IMR-90 (cell line): ENCODE results near the gene CYP4X1. TPM values are rescaled to one million over a fixed set of nuclear protein-coding genes. Genes with fewer than 3 reads are reported as not detected.

Source experiments
- ATAC-seq: fragments of 200-7000 bp; cut with Tn5 transposase; 2 replicates; pipeline ENCODE4 v1.9.1; 2020; ENCODE audit warnings: low read depth, mild to moderate bottlenecking, moderate library complexity
- BruUV-seq: library from RNA; stranded (reverse); fragments of 400-500 nt; replicated peaks from 2 replicates; lab custom pipeline; 2021; lab: Mats Ljungman, UMichigan
- CTCF ChIA-PET: fragments of 300-600 bp; formaldehyde crosslinking; extraction: SDS; loops from one replicate; lab custom pipeline; 2021; ENCODE audit warnings: antibody characterized with exemption; lab: Yijun Ruan, JAX
- POLR2A ChIA-PET: fragments of 300-600 bp; sonication (Branson Sonifier 250); formaldehyde crosslinking; loops from one replicate; lab custom pipeline; 2022; ENCODE audit warnings: antibody characterized with exemption; ENCODE audit not compliant: unreplicated experiment; lab: Charles Lee
- DNase-seq: peaks from one replicate; pipeline ENCODE4 v3.0.0; 2013
- H2AFZ ChIP-seq: replicated peaks from 2 replicates; pipeline ENCODE3; 2013; ENCODE audit warnings: low read length, mild to moderate bottlenecking; ENCODE audit not compliant: poor library complexity
- H2AK5ac ChIP-seq: 2 replicates; pipeline ENCODE4 v1.6.1; 2013; ENCODE audit warnings: low read depth, low read length, inconsistent platforms
- H2AK9ac ChIP-seq: replicated peaks from 2 replicates; pipeline ENCODE3; 2013; ENCODE audit warnings: mild to moderate bottlenecking, low read depth, low read length, moderate library complexity; ENCODE audit not compliant: poor library complexity
- H2BK120ac ChIP-seq: 2 replicates; pipeline ENCODE4 v1.6.1; 2013; ENCODE audit warnings: low read depth, low read length, inconsistent platforms
- H2BK15ac ChIP-seq: 3 replicates; pipeline ENCODE4 v1.6.1; 2013; ENCODE audit warnings: low read depth, low read length, inconsistent platforms
- H2BK20ac ChIP-seq: 2 replicates; pipeline ENCODE4 v1.6.1; 2013; ENCODE audit warnings: low read depth, mild to moderate bottlenecking, inconsistent platforms, low read length, moderate library complexity
- H2BK5ac ChIP-seq: 2 replicates; pipeline ENCODE4 v1.6.1; 2013; ENCODE audit warnings: mild to moderate bottlenecking, low read depth, low read length, inconsistent platforms; ENCODE audit not compliant: poor library complexity, severe bottlenecking
- H3K14ac ChIP-seq: replicated peaks from 2 replicates; pipeline ENCODE4 v1.6.1; 2013; ENCODE audit warnings: low read depth, low read length, inconsistent platforms
- H3K18ac ChIP-seq: 2 replicates; pipeline ENCODE4 v1.6.1; 2013; ENCODE audit warnings: low read depth, low read length, control low read depth
- H3K23ac ChIP-seq: 2 replicates; pipeline ENCODE4 v1.6.1; 2013; ENCODE audit warnings: low read depth, low read length, inconsistent platforms
- H3K27ac ChIP-seq: 2 replicates; pipeline ENCODE4 v1.5.1; 2013; ENCODE audit warnings: mild to moderate bottlenecking, control low read depth, low read length; ENCODE audit not compliant: insufficient read depth
- H3K27me3 ChIP-seq: 2 replicates; pipeline ENCODE4 v1.6.1; 2013; ENCODE audit warnings: low read length; ENCODE audit not compliant: control insufficient read depth, insufficient read depth
- H3K36me3 ChIP-seq: 2 replicates; pipeline ENCODE4 v1.6.1; 2013; ENCODE audit warnings: low read length, mixed read lengths; ENCODE audit not compliant: control insufficient read depth, insufficient read depth
- H3K4ac ChIP-seq: 2 replicates; pipeline ENCODE4 v1.6.1; 2013; ENCODE audit warnings: low read depth, low read length, inconsistent platforms
- H3K4me1 ChIP-seq: 2 replicates; pipeline ENCODE4 v1.6.1; 2013; ENCODE audit warnings: low read length, mixed read lengths; ENCODE audit not compliant: control insufficient read depth, insufficient read depth
- H3K4me2 ChIP-seq: 2 replicates; pipeline ENCODE4 v1.6.1; 2013; ENCODE audit warnings: low read depth, mild to moderate bottlenecking, control low read depth, low read length, moderate library complexity
- H3K4me3 ChIP-seq: 2 replicates; pipeline ENCODE4 v1.5.1; 2013; ENCODE audit warnings: low read depth, mild to moderate bottlenecking, control low read depth, low read length, moderate library complexity; ENCODE audit not compliant: insufficient read depth
- H3K56ac ChIP-seq: 2 replicates; pipeline ENCODE4 v1.6.1; 2013; ENCODE audit warnings: low read length, inconsistent platforms; ENCODE audit not compliant: insufficient read depth; ENCODE audit errors: extremely low read depth
- H3K79me1 ChIP-seq, 2 experiments: 2 replicates each; pipeline ENCODE4 v1.6.1; 2013; ENCODE audit warnings: low read length in 2 of 2, inconsistent platforms in 1 of 2, low read depth in 1 of 2
- H3K9ac ChIP-seq: 2 replicates; pipeline ENCODE4 v1.6.1; 2013; ENCODE audit warnings: low read depth, low read length, control low read depth
- H3K9me1 ChIP-seq: 2 replicates; pipeline ENCODE4 v1.6.1; 2013; ENCODE audit warnings: low read length, inconsistent platforms; ENCODE audit not compliant: insufficient read depth
- H3K9me3 ChIP-seq: 2 replicates; pipeline ENCODE4 v1.6.1; 2013; ENCODE audit warnings: low read length; ENCODE audit not compliant: control insufficient read depth, insufficient read depth
- H4K20me1 ChIP-seq: 2 replicates; pipeline ENCODE4 v1.6.1; 2013; ENCODE audit warnings: low read length, inconsistent platforms; ENCODE audit not compliant: insufficient read depth
- H4K5ac ChIP-seq: 2 replicates; pipeline ENCODE4 v1.6.1; 2013; ENCODE audit warnings: mild to moderate bottlenecking, low read depth, low read length, control low read depth
- H4K8ac ChIP-seq, 2 experiments: 2 replicates each; pipeline ENCODE4 v1.6.1; 2013; ENCODE audit warnings: low read depth in 2 of 2, low read length in 2 of 2, control low read depth in 1 of 2, inconsistent platforms in 1 of 2
- H4K91ac ChIP-seq: 2 replicates; pipeline ENCODE4 v1.6.1; 2013; ENCODE audit warnings: low read depth, low read length, inconsistent platforms; ENCODE audit not compliant: insufficient read depth
- FOS ChIP-seq: fragments of 150-350 bp; IDR thresholded peaks from 2 replicates; pipeline ENCODE4 v1.6.1; 2016; ENCODE audit warnings: low read depth, low read length
- MAFK ChIP-seq: IDR thresholded peaks from 2 replicates; pipeline ENCODE4 v1.6.1; 2012; ENCODE audit warnings: low read depth, low read length, improper control_type of control experiment
- MAZ ChIP-seq: IDR thresholded peaks from 2 replicates; pipeline ENCODE4 v1.6.1; 2012; ENCODE audit warnings: low read depth, mild to moderate bottlenecking, low read length, improper control_type of control experiment, moderate library complexity, borderline replicate concordance
- MXI1 ChIP-seq: IDR thresholded peaks from 2 replicates; pipeline ENCODE4 v1.6.1; 2012; ENCODE audit warnings: low read depth, mild to moderate bottlenecking, low read length, moderate library complexity, borderline replicate concordance
- NFE2L2 ChIP-seq: fragments of 150-350 bp; IDR thresholded peaks from 2 replicates; pipeline ENCODE4 v1.6.1; 2016; ENCODE audit warnings: low read depth, mild to moderate bottlenecking, low read length
- RAD21 ChIP-seq: IDR thresholded peaks from 2 replicates; pipeline ENCODE4 v1.6.1; 2012; ENCODE audit warnings: low read length, improper control_type of control experiment
- RFX5 ChIP-seq: IDR thresholded peaks from 2 replicates; pipeline ENCODE4 v1.8.0; 2012; ENCODE audit warnings: low read depth, mild to moderate bottlenecking, low read length, moderate library complexity
- SMC3 ChIP-seq: fragments of 150-350 bp; IDR thresholded peaks from 2 replicates; pipeline ENCODE4 v1.6.1; 2016; ENCODE audit warnings: low read depth, mild to moderate bottlenecking, antibody characterized with exemption, low read length, moderate library complexity
- WGBS, 2 experiments: methylation state at CpG; one replicate each; pipeline versions ENCODE4 v1.1.5 to v1.1.7; 2013; ENCODE audit warnings: missing lambda C conversion rate in 2 of 2; ENCODE audit not compliant: insufficient read length in 1 of 2; ENCODE audit errors: extremely low coverage in 2 of 2; 5-methylcytosine and 5-hydroxymethylcytosine counted together
- dilution Hi-C: fragments of 300-500 bp; cut with HindIII; formaldehyde crosslinking; loops from one replicate; pipeline ENCODE4 v1.14.3; 2018; ENCODE audit warnings: low sequenced_read_pairs; ENCODE audit not compliant: unreplicated experiment
- in situ Hi-C: fragments of 300-500 bp; cut with MboI; formaldehyde crosslinking; loops from 3 replicates; pipeline ENCODE4 v1.14.3; 2019; ENCODE audit warnings: low sequenced_read_pairs, inconsistent platforms, mixed read lengths
- intact Hi-C: fragments of 100-400 bp; cut with micrococcal nuclease; formaldehyde crosslinking; loops from 2 replicates; pipeline ENCODE4 v1.10.0; 2022
- polyA plus RNA-seq, 3 experiments: library from polyadenylated mRNA; depleted of rRNA; stranded (reverse); fragments of >200 nt; gene quantifications; 2 replicates each; pipeline ENCODE4 v1.2.3, GENCODE V29; 2012; ENCODE audit warnings: low replicate concordance in 1 of 3
- total RNA-seq: library from RNA; depleted of rRNA; stranded (reverse); fragments of >200 nt; gene quantifications from 2 replicates; pipeline ENCODE4 v1.2.3, GENCODE V29; 2012
- TF ChIP-seq, protein P1 (sequence below): conservative IDR thresholded peaks from 2 replicates; pipeline ENCODE4 v1.5.1; 2012; ENCODE audit warnings: mild to moderate bottlenecking, low read depth, low read length, improper control_type of control experiment

Gene CYP4X1
- total and polyA plus RNA-seq, 2 of the 4 experiments (the other 2 are of a cell fraction): not detected

DNA sequence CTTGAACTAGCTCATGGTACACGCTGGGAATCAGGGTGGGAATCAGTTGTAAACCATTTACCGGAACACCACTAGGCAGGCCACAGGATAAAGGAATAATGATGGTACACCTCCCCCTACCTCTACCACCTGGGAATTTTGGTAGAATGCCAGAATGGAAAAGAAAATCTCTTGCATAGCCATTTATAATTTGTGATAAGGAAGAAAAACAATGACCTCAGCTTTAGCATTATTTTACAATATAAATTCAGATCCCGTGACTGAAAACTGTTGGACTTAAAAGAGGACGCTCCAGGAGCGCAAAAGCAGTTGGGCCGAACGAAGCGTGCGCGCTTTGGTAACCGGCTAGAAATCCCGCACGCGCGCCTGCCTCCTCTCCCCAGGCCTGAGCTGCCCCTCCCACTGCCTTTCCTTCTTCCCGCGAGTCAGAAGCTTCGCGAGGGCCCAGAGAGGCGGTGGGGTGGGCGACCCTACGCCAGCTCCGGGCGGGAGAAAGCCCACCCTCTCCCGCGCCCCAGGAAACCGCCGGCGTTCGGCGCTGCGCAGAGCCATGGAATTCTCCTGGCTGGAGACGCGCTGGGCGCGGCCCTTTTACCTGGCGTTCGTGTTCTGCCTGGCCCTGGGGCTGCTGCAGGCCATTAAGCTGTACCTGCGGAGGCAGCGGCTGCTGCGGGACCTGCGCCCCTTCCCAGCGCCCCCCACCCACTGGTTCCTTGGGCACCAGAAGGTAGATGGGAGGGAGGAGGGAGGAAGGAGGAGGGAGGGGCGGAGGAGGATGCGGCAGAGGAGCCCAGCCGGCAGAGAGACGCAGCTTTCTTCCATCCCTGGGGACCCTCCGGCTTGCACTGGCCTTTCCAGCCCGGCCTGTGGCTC, at the start of gene CYP4X1 (continued):
- TF ChIP-seq, protein P1, sequence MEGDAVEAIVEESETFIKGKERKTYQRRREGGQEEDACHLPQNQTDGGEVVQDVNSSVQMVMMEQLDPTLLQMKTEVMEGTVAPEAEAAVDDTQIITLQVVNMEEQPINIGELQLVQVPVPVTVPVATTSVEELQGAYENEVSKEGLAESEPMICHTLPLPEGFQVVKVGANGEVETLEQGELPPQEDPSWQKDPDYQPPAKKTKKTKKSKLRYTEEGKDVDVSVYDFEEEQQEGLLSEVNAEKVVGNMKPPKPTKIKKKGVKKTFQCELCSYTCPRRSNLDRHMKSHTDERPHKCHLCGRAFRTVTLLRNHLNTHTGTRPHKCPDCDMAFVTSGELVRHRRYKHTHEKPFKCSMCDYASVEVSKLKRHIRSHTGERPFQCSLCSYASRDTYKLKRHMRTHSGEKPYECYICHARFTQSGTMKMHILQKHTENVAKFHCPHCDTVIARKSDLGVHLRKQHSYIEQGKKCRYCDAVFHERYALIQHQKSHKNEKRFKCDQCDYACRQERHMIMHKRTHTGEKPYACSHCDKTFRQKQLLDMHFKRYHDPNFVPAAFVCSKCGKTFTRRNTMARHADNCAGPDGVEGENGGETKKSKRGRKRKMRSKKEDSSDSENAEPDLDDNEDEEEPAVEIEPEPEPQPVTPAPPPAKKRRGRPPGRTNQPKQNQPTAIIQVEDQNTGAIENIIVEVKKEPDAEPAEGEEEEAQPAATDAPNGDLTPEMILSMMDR: no peak

DNA sequence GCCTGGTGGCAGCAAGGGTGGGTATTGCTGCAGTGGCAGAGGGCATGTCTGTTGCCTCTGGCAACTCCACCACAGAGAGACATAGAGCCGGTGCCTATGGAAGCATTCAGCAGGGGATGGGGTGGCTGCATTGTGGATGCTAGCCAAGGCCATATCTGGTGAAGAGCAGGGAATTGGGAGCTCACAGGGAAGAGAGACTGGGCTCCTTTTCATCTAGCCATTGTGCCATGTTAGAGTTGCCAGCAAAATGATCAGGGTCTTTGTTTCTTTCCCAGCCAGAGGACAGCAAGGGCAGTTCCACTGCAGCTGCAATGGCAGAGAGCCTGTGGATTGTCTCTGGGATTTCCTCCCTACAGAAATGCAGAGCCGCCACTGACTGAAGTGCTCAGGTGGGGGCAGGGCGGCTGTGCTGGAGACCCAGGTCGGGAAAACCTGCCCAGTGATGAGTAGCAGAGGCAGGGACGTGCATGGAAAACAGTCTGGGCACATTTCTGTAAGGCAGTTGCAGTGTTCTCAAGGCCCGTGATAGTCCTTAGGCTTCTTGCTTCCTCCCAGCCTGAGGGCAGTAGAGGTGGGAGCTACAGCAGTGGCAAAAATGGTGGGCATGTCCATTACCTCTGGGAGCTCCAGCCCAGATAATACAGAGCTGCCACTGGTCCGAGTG, 40.2 kb upstream of the CYP4X1 start:
- no peak overlapping the region for H3K4me2 ChIP-seq
- H4K5ac ChIP-seq: no peak overlapping the region
- ChIA-PET POLR2A (no interaction called here), CTCF (no interaction called here)
- dilution Hi-C loops (no loop called here), intact Hi-C loops (no loop called here), in situ Hi-C loops (no loop called here)
- H2AFZ ChIP-seq: no peak overlapping the region
- H4K91ac ChIP-seq: no peak overlapping the region
- DNase-seq (no peak), ATAC-seq (no peak)
- peaks cover 13% of the 10 kb centered on the region; the same call in 1 of the 2 replicates for H3K9me3 ChIP-seq
- H3K56ac ChIP-seq: no peak overlapping the region
- H3K23ac ChIP-seq: no peak overlapping the region
- H3K27ac ChIP-seq: no peak overlapping the region
- H3K18ac ChIP-seq: no peak overlapping the region
- H2AK5ac ChIP-seq: no peak overlapping the region
- H3K9ac ChIP-seq: no peak overlapping the region
- H4K20me1 ChIP-seq: no peaks in the 10 kb centered on the region
- H3K79me1 ChIP-seq: no peaks in the 10 kb centered on the region
- 44% methylated on average over 4 of the region's 7 CpGs; no CpG with 5 or more reads in 1 of the 2 experiments for WGBS, 2 experiments
- no peaks in the 10 kb centered on the region for H3K4me1 ChIP-seq
- no peaks in the 10 kb centered on the region for H3K27me3 ChIP-seq
- no peak overlapping the region for H4K8ac ChIP-seq
- no peak overlapping the region for H2BK5ac ChIP-seq
- H3K4ac ChIP-seq: no peak overlapping the region
- H2BK20ac ChIP-seq: no peak overlapping the region
- no peaks in the 10 kb centered on the region for H3K36me3 ChIP-seq
- BruUV-seq: no TSS peak
- H3K14ac ChIP-seq: no peak overlapping the region
- no peak for TF ChIP-seq FOS
- TF ChIP-seq SMC3: no peak
- TF ChIP-seq NFE2L2: no peak
- no peak for TF ChIP-seq MAZ
- no peak for TF ChIP-seq MXI1
- no peak for TF ChIP-seq RAD21
- no peak for TF ChIP-seq RFX5
- no peak for TF ChIP-seq MAFK
- H2BK15ac ChIP-seq: no peak overlapping the region
- H3K4me3 ChIP-seq: no peak overlapping the region
- no peak overlapping the region for H2BK120ac ChIP-seq
- H3K9me1 ChIP-seq: no peaks in the 10 kb centered on the region
- no peak overlapping the region for H2AK9ac ChIP-seq
